GM21390 (cell line): Measurements from ENCODE around the gene VPS50.

Source experiments
- ATAC-seq: cut with Tn5 transposase; IDR thresholded peaks from one replicate; pipeline ENCODE4 v1.9.1; 2021; ENCODE audit not compliant: unreplicated experiment

The VPS50 gene

GRCh38 chr7:93231799-93232672, at the start of gene VPS50:
Gene VPS50 (plus strand): TSS chr7:93232366. CDS start chr7:93232468, 102 bp downstream.
- peak; percentile 98 for ATAC-seq

GRCh38 chr7:93185303-93186027, 46.7 kb upstream of the VPS50 start:
- no peak for ATAC-seq

GRCh38 chr7:93188870-93189634, 43.1 kb upstream of the VPS50 start:
- ATAC-seq: no peak

- ATAC-seq: no peak
These were observed 37.8 kb upstream of the VPS50 start for GRCh38 chr7:93194386-93194785.

GRCh38 chr7:93196336-93196735, 35.8 kb upstream of the VPS50 start:
- ATAC-seq: no peak

GRCh38 chr7:93198472-93198871, 33.7 kb upstream of the VPS50 start:
- no peak for ATAC-seq

GRCh38 chr7:93202594-93203250, 29.4 kb upstream of the VPS50 start:
- no peak for ATAC-seq

GRCh38 chr7:93203496-93203895, 28.7 kb upstream of the VPS50 start:
- no peak for ATAC-seq

- no peak for ATAC-seq
These were observed 27.1 kb upstream of the VPS50 start for GRCh38 chr7:93205046-93205445.

- ATAC-seq: no peak
These were observed 20.8 kb upstream of the VPS50 start for GRCh38 chr7:93211228-93211818.

GRCh38 chr7:93212881-93213280, 19.3 kb upstream of the VPS50 start:
- ATAC-seq: no peak

GRCh38 chr7:93218997-93219827, 13.0 kb upstream of the VPS50 start:
- ATAC-seq: no peak

- no peak for ATAC-seq
These were observed 12.3 kb upstream of the VPS50 start for GRCh38 chr7:93219868-93220267.

- no peak for ATAC-seq
These were observed 5.9 kb upstream of the VPS50 start, which contains the start of gene HEPACAM2 for GRCh38 chr7:93226310-93226709. Gene HEPACAM2 (minus strand): TSS chr7:93226469.

GRCh38 chr7:93228302-93228701, 3.9 kb upstream of the VPS50 start:
- peak; percentile 27 for ATAC-seq

- ATAC-seq: no peak
These were observed 907 bp upstream of the VPS50 start for GRCh38 chr7:93231259-93231658.

- ATAC-seq: peak; percentile 3
These were observed 480 bp downstream of the VPS50 start for GRCh38 chr7:93232673-93233018.

GRCh38 chr7:93235541-93235940, 3.4 kb downstream of the VPS50 start:
- no peak for ATAC-seq

GRCh38 chr7:93238131-93238530, 6.0 kb downstream of the VPS50 start:
- ATAC-seq: no peak

- ATAC-seq: no peak
These were observed 6.6 kb downstream of the VPS50 start for GRCh38 chr7:93238748-93239147.
